ENCODE results near the gene TBC1D17.

TBC1D17 gene

DNA sequence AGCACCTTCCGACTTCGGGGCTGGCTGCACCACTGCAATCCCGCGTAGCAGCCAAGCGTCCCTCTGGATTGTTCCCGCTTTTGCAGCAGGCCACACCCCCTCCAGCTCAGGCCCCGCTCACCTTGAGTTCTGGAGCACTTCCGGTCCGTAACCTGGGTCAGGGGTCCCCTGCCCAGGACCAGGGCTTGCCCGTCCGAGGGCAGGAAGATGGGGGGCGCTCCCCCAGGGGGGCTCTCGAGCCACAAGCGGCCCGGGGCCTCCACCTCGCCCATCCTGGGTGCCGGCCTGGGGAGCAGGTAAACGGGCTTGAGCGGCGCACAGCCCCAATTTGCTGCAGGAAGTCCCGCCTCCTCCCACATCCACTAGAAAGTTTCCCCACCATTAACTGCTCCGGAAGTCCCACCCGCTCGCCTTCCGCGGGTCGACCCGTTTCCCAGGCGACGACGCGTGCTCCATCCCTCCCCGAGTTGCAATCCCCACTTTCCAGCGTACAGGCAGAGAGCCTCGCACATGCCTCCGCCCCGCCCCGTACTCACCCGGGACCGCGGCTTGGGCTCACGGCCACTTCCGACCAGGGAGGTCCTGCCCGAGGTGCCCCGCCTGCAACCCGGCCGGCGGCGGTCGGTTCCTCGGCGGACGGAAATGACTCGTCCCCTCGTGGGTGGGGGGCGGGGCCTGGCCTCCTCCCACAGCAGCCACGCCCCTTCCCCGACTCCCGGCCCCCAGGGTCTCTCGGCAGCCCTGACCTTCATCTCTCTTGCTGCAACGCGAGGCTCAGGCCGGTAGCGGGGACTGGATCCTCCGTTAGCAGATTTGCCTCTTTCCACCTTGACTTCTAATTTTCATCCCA is 10.3 kb upstream of the TBC1D17 start, which contains the start of gene PNKP:
Gene PNKP (minus strand): TSS at position 644 of the 850 bp plus-strand sequence. CDS start 372 bp downstream, at position 272.
- Histone ChIP-seq H3K4me3 (peak within 1 kb of the TSS; percentile 93), H3K27ac (peak within 1 kb of the TSS; percentile 75), H4K20me1 (peaks cover 47% of the 10 kb centered on the region), H3K36me3 (peaks cover 40% of the 10 kb centered on the region), H3K27me3 (no peaks in the 10 kb centered on the region), H3K9me3 (no peaks in the 10 kb centered on the region), H3K4me1 (peaks cover 51% of the 10 kb centered on the region), H3K9ac (peak within 1 kb of the TSS; percentile 85), H3K4me2 (peak within 1 kb of the TSS; percentile 96)
- TF ChIP-seq Cebpa-rat (IDR thresholded peaks at IDR 0.05): no peak

GRCh38 chr19:49869009-49869483 is 8.5 kb upstream of the TBC1D17 start:
- Histone ChIP-seq H3K36me3 (peaks cover 27% of the 10 kb centered on the region), H3K4me2 (peak overlapping the region; percentile 96), H3K27me3 (no peaks in the 10 kb centered on the region), H3K4me1 (peaks cover 51% of the 10 kb centered on the region), H3K9ac (peak overlapping the region; percentile 64), H4K20me1 (peaks cover 29% of the 10 kb centered on the region), H3K9me3 (no peaks in the 10 kb centered on the region), H3K4me3 (peak overlapping the region; percentile 73), H3K27ac (peak overlapping the region; percentile 72)
- no peak for TF ChIP-seq Cebpa-rat (IDR thresholded peaks at IDR 0.05)

DNA sequence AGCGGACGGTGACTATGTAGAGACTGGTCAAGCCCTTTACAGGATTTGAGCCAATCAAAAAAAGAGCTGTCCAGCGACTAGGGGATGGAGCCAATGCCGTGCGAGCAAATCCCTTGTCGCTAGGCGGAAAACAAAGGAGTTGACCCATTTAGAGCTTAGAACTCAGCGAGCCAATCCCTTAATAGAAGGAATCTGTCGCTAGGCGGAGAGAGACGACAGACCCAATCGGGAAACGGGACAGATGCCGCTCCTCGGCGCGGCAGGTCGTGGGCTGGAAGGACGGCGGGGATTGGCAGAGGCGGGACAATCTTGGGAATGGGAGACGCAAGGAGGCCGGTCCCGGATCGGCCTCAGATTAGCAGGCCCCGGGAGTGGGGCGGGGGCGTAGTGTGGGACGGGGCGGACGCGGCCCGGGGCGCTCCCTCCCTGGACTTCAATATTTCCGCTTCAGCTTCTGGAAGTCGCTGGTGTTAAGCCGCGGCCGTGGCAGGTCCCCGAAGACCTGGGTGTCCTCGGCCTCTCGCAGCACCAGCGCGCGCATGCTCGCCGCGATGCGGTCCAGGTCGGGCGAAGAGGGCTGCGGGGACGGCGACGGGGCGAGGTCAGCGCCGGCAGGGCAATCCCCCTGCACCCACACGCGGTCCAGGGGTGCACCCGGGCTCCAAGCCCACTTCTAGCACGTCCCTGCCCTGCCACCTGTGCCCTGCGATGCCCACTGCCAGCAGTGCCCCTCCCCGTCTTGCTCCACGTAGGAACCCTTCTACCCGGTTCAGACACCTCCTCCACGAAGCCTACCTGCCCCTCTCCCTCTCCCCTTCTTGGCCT is 7.8 kb upstream of the TBC1D17 start:
- H3K4me2 ChIP-seq: peak overlapping the region; percentile 96
- H3K9ac ChIP-seq: peak overlapping the region; percentile 82
- no peaks in the 10 kb centered on the region for H3K27me3 ChIP-seq
- no peaks in the 10 kb centered on the region for H3K9me3 ChIP-seq
- no peak for TF ChIP-seq Cebpa-rat (IDR thresholded peaks at IDR 0.05)
- H4K20me1 ChIP-seq: peaks cover 22% of the 10 kb centered on the region
- H3K27ac ChIP-seq: peak overlapping the region; percentile 89
- peaks cover 21% of the 10 kb centered on the region for H3K36me3 ChIP-seq
- peaks cover 52% of the 10 kb centered on the region for H3K4me1 ChIP-seq
- H3K4me3 ChIP-seq: peak overlapping the region; percentile 73

DNA sequence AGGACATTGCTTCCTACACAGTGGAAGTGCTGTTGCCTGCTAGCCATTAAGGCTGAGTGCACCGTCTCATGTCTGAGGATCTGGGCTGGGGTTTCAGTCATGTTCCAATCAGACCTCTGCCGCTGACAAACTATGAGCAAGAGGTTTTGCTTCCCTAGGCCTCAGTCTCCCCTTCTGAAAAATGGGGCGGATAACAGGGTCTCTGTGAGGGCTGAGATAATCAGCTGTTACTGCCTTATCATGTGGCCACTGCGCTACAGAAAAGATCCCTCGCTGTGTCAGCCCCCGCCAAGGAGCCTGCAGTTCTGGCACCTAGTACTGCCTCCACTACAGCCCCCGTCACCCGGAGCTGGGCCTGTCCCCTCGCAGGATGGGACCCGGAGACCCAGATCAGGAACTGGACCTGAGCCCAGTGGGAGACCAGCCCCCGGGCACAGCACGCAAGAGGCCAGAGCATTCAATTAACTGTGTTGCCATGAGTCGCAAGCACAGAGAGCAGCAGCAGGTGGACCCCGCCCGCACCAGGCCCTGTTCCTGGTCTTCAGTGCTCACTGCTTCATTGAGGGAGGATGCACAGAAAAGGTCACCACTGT is 7.1 kb upstream of the TBC1D17 start:
- H3K4me2 ChIP-seq: peak overlapping the region; percentile 94
- TF ChIP-seq Cebpa-rat (IDR thresholded peaks at IDR 0.05): no peak
- peak overlapping the region; percentile 89 for H3K27ac ChIP-seq
- H3K36me3 ChIP-seq: peaks cover 17% of the 10 kb centered on the region
- peak overlapping the region; percentile 82 for H3K9ac ChIP-seq
- peaks cover 52% of the 10 kb centered on the region for H3K4me1 ChIP-seq
- H4K20me1 ChIP-seq: peaks cover 16% of the 10 kb centered on the region
- H3K9me3 ChIP-seq: no peaks in the 10 kb centered on the region
- no peaks in the 10 kb centered on the region for H3K27me3 ChIP-seq
- peak overlapping the region; percentile 73 for H3K4me3 ChIP-seq

GRCh38 chr19:49871349-49871985 is 6.0 kb upstream of the TBC1D17 start:
- Histone ChIP-seq H3K36me3 (peaks cover 17% of the 10 kb centered on the region), H3K27ac (0 out of 2 replicates have a peak overlapping the region, but pooled peaks have one; percentile 89), H3K27me3 (no peaks in the 10 kb centered on the region), H3K9me3 (no peaks in the 10 kb centered on the region), H3K4me3 (no peak overlapping the region), H4K20me1 (peaks cover 6% of the 10 kb centered on the region), H3K9ac (no peak overlapping the region), H3K4me2 (no peak overlapping the region), H3K4me1 (peaks cover 47% of the 10 kb centered on the region)
- no peak for TF ChIP-seq Cebpa-rat (IDR thresholded peaks at IDR 0.05)

DNA sequence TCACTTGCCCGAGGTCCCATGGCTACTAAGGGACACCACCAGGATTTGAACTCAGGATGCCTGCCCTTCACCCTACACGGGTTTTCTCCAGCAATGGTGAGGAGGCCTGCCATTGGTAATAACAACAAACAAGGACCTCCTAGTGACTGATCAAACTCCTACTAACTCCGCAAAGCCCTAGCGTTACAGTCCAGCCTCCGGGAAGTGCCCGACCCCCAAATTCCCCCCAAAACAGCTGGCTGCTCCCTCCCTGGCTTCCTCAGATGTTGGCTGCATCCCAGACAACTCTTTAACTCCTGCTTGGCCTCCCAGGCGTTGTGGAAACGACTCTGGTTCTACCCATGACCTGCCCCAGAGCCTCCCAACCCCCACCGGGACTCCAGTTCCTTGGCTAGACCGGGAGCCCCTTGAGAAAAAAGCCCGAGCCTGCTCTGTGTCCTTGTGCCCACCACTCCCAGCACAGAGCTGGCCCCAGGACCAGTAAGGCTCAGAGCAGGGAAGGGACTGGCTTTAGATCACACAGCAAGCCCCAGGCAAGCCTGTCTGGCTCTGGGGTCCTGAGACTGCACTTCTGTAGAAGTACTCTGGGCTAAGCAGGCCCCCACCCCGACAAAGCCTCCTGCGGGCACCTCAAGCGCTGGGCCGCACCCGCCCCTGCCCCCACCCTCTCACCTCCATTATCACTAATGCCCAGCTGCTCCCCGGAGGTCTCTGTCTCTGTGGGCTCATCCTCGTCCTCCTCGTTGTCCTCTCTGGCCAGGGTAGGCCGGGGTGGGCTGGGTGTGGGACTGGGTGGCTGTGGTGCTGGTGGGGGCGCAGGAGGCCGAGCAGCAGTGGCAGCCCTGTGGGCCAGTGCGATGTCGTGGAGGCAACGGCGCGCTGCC is 5.0 kb upstream of the TBC1D17 start:
- no peaks in the 10 kb centered on the region for H3K9me3 ChIP-seq
- H3K4me3 ChIP-seq: no peak overlapping the region
- H3K4me2 ChIP-seq: no peak overlapping the region
- no peaks in the 10 kb centered on the region for H4K20me1 ChIP-seq
- peaks cover 44% of the 10 kb centered on the region for H3K4me1 ChIP-seq
- H3K27ac ChIP-seq: no peak overlapping the region
- no peak for TF ChIP-seq Cebpa-rat (IDR thresholded peaks at IDR 0.05)
- peaks cover 17% of the 10 kb centered on the region for H3K36me3 ChIP-seq
- H3K9ac ChIP-seq: no peak overlapping the region; the same call in 1 of the 2 replicates
- H3K27me3 ChIP-seq: no peaks in the 10 kb centered on the region

GRCh38 chr19:49873129-49873521 is 4.4 kb upstream of the TBC1D17 start:
- H3K9me3 ChIP-seq: no peaks in the 10 kb centered on the region
- no peak overlapping the region; the same call in 1 of the 2 replicates for H3K27ac ChIP-seq
- no peaks in the 10 kb centered on the region for H4K20me1 ChIP-seq
- TF ChIP-seq Cebpa-rat (IDR thresholded peaks at IDR 0.05): no peak
- H3K4me3 ChIP-seq: no peak overlapping the region
- no peaks in the 10 kb centered on the region for H3K27me3 ChIP-seq
- peaks cover 40% of the 10 kb centered on the region for H3K4me1 ChIP-seq
- no peak overlapping the region for H3K4me2 ChIP-seq
- H3K36me3 ChIP-seq: peaks cover 17% of the 10 kb centered on the region
- H3K9ac ChIP-seq: peak overlapping the region; percentile 43; the same call in 1 of the 2 replicates

GRCh38 chr19:49873834-49874233 is 3.7 kb upstream of the TBC1D17 start:
- Histone ChIP-seq H3K9ac (peak overlapping the region; percentile 43; the same call in 1 of the 2 replicates), H3K9me3 (no peaks in the 10 kb centered on the region), H4K20me1 (no peaks in the 10 kb centered on the region; the same call in 1 of the 2 replicates), H3K4me2 (no peak overlapping the region), H3K4me1 (peaks cover 40% of the 10 kb centered on the region), H3K4me3 (no peak overlapping the region), H3K27me3 (no peaks in the 10 kb centered on the region), H3K27ac (peak overlapping the region; percentile 18; the same call in 1 of the 2 replicates), H3K36me3 (peaks cover 17% of the 10 kb centered on the region)
- TF ChIP-seq Cebpa-rat (IDR thresholded peaks at IDR 0.05): no peak

Measured in BLaER1 (cell line).